Activated CD4-positive, alpha-beta T cell treated with anti-CD3 and anti-CD28 coated beads for 24 hours (primary cell): ENCODE results near the gene IGF2.
"Not testable (repeated sequence)": the region's sequence is repeated elsewhere in the genome, so short reads cannot be mapped to it uniquely, and the experiment has no call there.

Source experiments
- DNase-seq, 2 donors: peaks; one replicate each; pipeline ENCODE4 v3.0.0-alpha.2; 2020; ENCODE audit warnings: low read depth in 2 of 2

Gene IGF2

GRCh38 chr11:2136209-2136951 is 2.8 kb downstream of the IGF2 start:
- DNase-seq: no peak

GRCh38 chr11:2135648-2136201 is 3.5 kb downstream of the IGF2 start:
- no peak for DNase-seq

- no peak for DNase-seq
Observed at GRCh38 chr11:2135018-2135569, 4.1 kb downstream of the IGF2 start.

GRCh38 chr11:2134022-2135010 is 4.9 kb downstream of the IGF2 start:
- DNase-seq: no peak

- DNase-seq: no peak
Observed at GRCh38 chr11:2133241-2134021, 5.8 kb downstream of the IGF2 start.

GRCh38 chr11:2132874-2133240 is 6.3 kb downstream of the IGF2 start:
- no peak for DNase-seq

- no peak for DNase-seq
Observed at GRCh38 chr11:2132246-2132645, 6.9 kb downstream of the IGF2 start.

- no peak for DNase-seq
Observed at GRCh38 chr11:2131371-2132236, 7.6 kb downstream of the IGF2 start.

GRCh38 chr11:2130881-2131352 is 8.3 kb downstream of the IGF2 start:
- DNase-seq: no peak

- no peak for DNase-seq
Observed at GRCh38 chr11:2129699-2130366, 9.4 kb downstream of the IGF2 start.

GRCh38 chr11:2129308-2129698 is 9.9 kb downstream of the IGF2 start:
- no peak for DNase-seq

GRCh38 chr11:2128511-2129307 is 10.5 kb downstream of the IGF2 start:
- no peak for DNase-seq

- no peak for DNase-seq
Observed at GRCh38 chr11:2128130-2128510, 11.1 kb downstream of the IGF2 start.

GRCh38 chr11:2127482-2128129 is 11.6 kb downstream of the IGF2 start:
- no peak for DNase-seq

GRCh38 chr11:2126520-2127085 is 12.6 kb downstream of the IGF2 start:
- no peak for DNase-seq

GRCh38 chr11:2124736-2125484 is 14.3 kb downstream of the IGF2 start:
- DNase-seq: not testable (repeated sequence)

- DNase-seq: no peak
Observed at GRCh38 chr11:2123628-2123960, 15.6 kb downstream of the IGF2 start.
